ENCODE measurements around the gene SOX10. TPM values are rescaled to one million over a fixed set of nuclear protein-coding genes. Genes with fewer than 3 reads are reported as not detected.
"Not testable (repeated sequence)": the region's sequence is repeated elsewhere in the genome, so short reads cannot be mapped to it uniquely, and the experiment has no call there.

The SOX10 gene
- total RNA-seq, 1 donor from 2014 or later = not detected

- DNase-seq (ENCODE audit: extremely low spot score, unreplicated experiment) = no peak
- no peaks in the 10 kb centered on the region for H3K36me3 Mint-ChIP-seq (ENCODE audit: unreplicated experiment)
- H3K27me3 Mint-ChIP-seq (ENCODE audit: unreplicated experiment) = no peaks in the 10 kb centered on the region
- H3K9me3 Mint-ChIP-seq (ENCODE audit: unreplicated experiment) = no peaks in the 10 kb centered on the region
- no peak for TF ChIP-seq CTCF (IDR thresholded peaks at IDR 0.05)
- peaks cover 29% of the 10 kb centered on the region for H3K4me1 Mint-ChIP-seq (ENCODE audit: unreplicated experiment)
- H3K4me3 Mint-ChIP-seq (ENCODE audit: unreplicated experiment) = peak overlapping the region; percentile 11
- H3K27ac Mint-ChIP-seq (ENCODE audit: unreplicated experiment) = peak overlapping the region; percentile 28
Measured at GRCh38 chr22:37951305-37951704, 33.0 kb downstream of the SOX10 start.

GRCh38 chr22:37947142-37947795 lies 37.1 kb downstream of the SOX10 start:
- H3K4me1 Mint-ChIP-seq (ENCODE audit: unreplicated experiment); H3K9me3 Mint-ChIP-seq (ENCODE audit: unreplicated experiment); H3K36me3 Mint-ChIP-seq (ENCODE audit: unreplicated experiment); H3K4me3 Mint-ChIP-seq (ENCODE audit: unreplicated experiment); H3K27me3 Mint-ChIP-seq (ENCODE audit: unreplicated experiment); DNase-seq (ENCODE audit: extremely low spot score, unreplicated experiment); H3K27ac Mint-ChIP-seq (ENCODE audit: unreplicated experiment): not testable (repeated sequence)

GRCh38 chr22:37944423-37944822 lies 39.9 kb downstream of the SOX10 start:
- not testable (repeated sequence) for H3K27me3 Mint-ChIP-seq (ENCODE audit: unreplicated experiment); H3K4me1 Mint-ChIP-seq (ENCODE audit: unreplicated experiment); H3K27ac Mint-ChIP-seq (ENCODE audit: unreplicated experiment); DNase-seq (ENCODE audit: extremely low spot score, unreplicated experiment); H3K4me3 Mint-ChIP-seq (ENCODE audit: unreplicated experiment); H3K9me3 Mint-ChIP-seq (ENCODE audit: unreplicated experiment)
- peaks cover 10% of the 10 kb centered on the region for H3K36me3 Mint-ChIP-seq (ENCODE audit: unreplicated experiment)

- Mint-ChIP-seq H3K36me3 (ENCODE audit: unreplicated experiment) (peaks cover 10% of the 10 kb centered on the region), H3K27me3 (ENCODE audit: unreplicated experiment) (no peaks in the 10 kb centered on the region), H3K27ac (ENCODE audit: unreplicated experiment) (no peak overlapping the region), H3K9me3 (ENCODE audit: unreplicated experiment) (no peaks in the 10 kb centered on the region), H3K4me3 (ENCODE audit: unreplicated experiment) (no peak overlapping the region), H3K4me1 (ENCODE audit: unreplicated experiment) (no peaks in the 10 kb centered on the region)
- no peak for TF ChIP-seq CTCF (IDR thresholded peaks at IDR 0.05)
- no peak for DNase-seq (ENCODE audit: extremely low spot score, unreplicated experiment)
Measured at GRCh38 chr22:37943825-37944198, 40.5 kb downstream of the SOX10 start.

- peaks cover 10% of the 10 kb centered on the region for H3K36me3 Mint-ChIP-seq (ENCODE audit: unreplicated experiment)
- H3K9me3 Mint-ChIP-seq (ENCODE audit: unreplicated experiment) = no peaks in the 10 kb centered on the region
- no peak overlapping the region for H3K27ac Mint-ChIP-seq (ENCODE audit: unreplicated experiment)
- DNase-seq (ENCODE audit: extremely low spot score, unreplicated experiment) = no peak
- no peak for TF ChIP-seq CTCF (IDR thresholded peaks at IDR 0.05)
- no peaks in the 10 kb centered on the region for H3K27me3 Mint-ChIP-seq (ENCODE audit: unreplicated experiment)
- no peaks in the 10 kb centered on the region for H3K4me1 Mint-ChIP-seq (ENCODE audit: unreplicated experiment)
- no peak overlapping the region for H3K4me3 Mint-ChIP-seq (ENCODE audit: unreplicated experiment)
Measured at GRCh38 chr22:37943136-37943824, 41.1 kb downstream of the SOX10 start.

GRCh38 chr22:37942133-37942532 lies 42.2 kb downstream of the SOX10 start:
- no peaks in the 10 kb centered on the region for H3K4me1 Mint-ChIP-seq (ENCODE audit: unreplicated experiment)
- H3K36me3 Mint-ChIP-seq (ENCODE audit: unreplicated experiment) = peaks cover 14% of the 10 kb centered on the region
- no peak overlapping the region for H3K27ac Mint-ChIP-seq (ENCODE audit: unreplicated experiment)

More at GRCh38 chr22:37942133-37942532, 42.2 kb downstream of the SOX10 start:
- TF ChIP-seq CTCF (IDR thresholded peaks at IDR 0.05) = no peak
- Mint-ChIP-seq H3K9me3 (ENCODE audit: unreplicated experiment) (no peaks in the 10 kb centered on the region), H3K4me3 (ENCODE audit: unreplicated experiment) (no peak overlapping the region), H3K27me3 (ENCODE audit: unreplicated experiment) (no peaks in the 10 kb centered on the region)
- DNase-seq (ENCODE audit: extremely low spot score, unreplicated experiment) = no peak
